HepG2 (cell line): ENCODE results near the gene TBC1D2B. TPM values are rescaled to one million over a fixed set of nuclear protein-coding genes. Genes with fewer than 3 reads are reported as not detected.

ENCODE experiments used
- ASH2L ChIP-seq: fragments of 300-600, 200-600 bp; sonication (generic); IDR thresholded peaks from 2 replicates; pipeline ENCODE4 v1.7.0; 2017; ENCODE audit warnings: low read depth, mild to moderate bottlenecking, moderate library complexity, mixed read lengths, low read length; ENCODE audit not compliant: insufficient read length
- KAT2B ChIP-seq: fragments of 150-350 bp; IDR thresholded peaks from 2 replicates; pipeline ENCODE4 v1.6.1; 2014; ENCODE audit warnings: low read depth, low read length, borderline replicate concordance
- ZFP36L2 ChIP-seq: sonication (generic); formaldehyde crosslinking; IDR thresholded peaks from 2 replicates; pipeline ENCODE4 v1.4.0; 2020; ENCODE audit warnings: missing genetic modification reagents
- ZNF34 ChIP-seq: sonication (generic); formaldehyde crosslinking; IDR thresholded peaks from 2 replicates; pipeline ENCODE4 v1.4.0; 2020; ENCODE audit warnings: mild to moderate bottlenecking, missing genetic modification reagents, borderline replicate concordance
- ZNF446 ChIP-seq: sonication (generic); formaldehyde crosslinking; IDR thresholded peaks from 2 replicates; pipeline ENCODE4 v1.5.0; 2020; ENCODE audit warnings: mild to moderate bottlenecking, missing genetic modification reagents
- ZNF564 ChIP-seq: sonication (generic); formaldehyde crosslinking; IDR thresholded peaks from 2 replicates; pipeline ENCODE4 v1.8.1; 2023; ENCODE audit warnings: mild to moderate bottlenecking, missing genetic modification reagents
- ZNF569 ChIP-seq: sonication (generic); formaldehyde crosslinking; IDR thresholded peaks from 2 replicates; pipeline ENCODE4 v1.5.0; 2020; ENCODE audit warnings: mild to moderate bottlenecking, missing genetic modification reagents, moderate library complexity, borderline replicate concordance
- ZNF775 ChIP-seq: sonication (generic); formaldehyde crosslinking; IDR thresholded peaks from 2 replicates; pipeline ENCODE4 v1.4.0; 2020; ENCODE audit warnings: missing genetic modification reagents, mild to moderate bottlenecking, moderate library complexity, borderline replicate concordance
- polyA plus RNA-seq, 8 experiments: library from polyadenylated mRNA; depleted of rRNA in 3 of 8; stranded (reverse) in 7 of 8; unstranded in 1 of 8; fragments of >200 nt; fragmentation: Illumina TruSeq in 4 of 8; extraction: Trizol in 4 of 8; gene quantifications; 2 replicates each; pipeline versions ENCODE4 v1.2.1 to v1.2.3, GENCODE V29; 2011 to 2016; ENCODE audit warnings: low read depth in 4 of 8, missing spikeins in 1 of 8, mixed read lengths in 1 of 8; ENCODE audit not compliant: insufficient read depth in 1 of 8
- total RNA-seq, 5 experiments: library from RNA; depleted of rRNA; stranded (reverse); fragments of >200 nt; fragmentation: Illumina TruSeq; extraction: Trizol; gene quantifications; 2 replicates each; pipeline ENCODE4 v1.2.3, GENCODE V29; 2016; ENCODE audit warnings: low read depth in 1 of 5
- TF ChIP-seq, protein P1 (sequence below): sonication (generic); formaldehyde crosslinking; IDR thresholded peaks from 2 replicates; pipeline ENCODE4 v1.5.1; 2020; ENCODE audit warnings: mild to moderate bottlenecking, missing genetic modification reagents
- TF ChIP-seq, protein P2 (sequence below): sonication (generic); formaldehyde crosslinking; IDR thresholded peaks from 2 replicates; pipeline ENCODE4 v1.4.0; 2020; ENCODE audit warnings: missing genetic modification reagents
- TF ChIP-seq, protein P3 (sequence below): sonication (generic); formaldehyde crosslinking; IDR thresholded peaks from 2 replicates; pipeline ENCODE4 v1.4.0; 2020; ENCODE audit warnings: mild to moderate bottlenecking, low read depth, missing genetic modification reagents
- TF ChIP-seq, protein P4 (sequence below): sonication (generic); formaldehyde crosslinking; IDR thresholded peaks from 2 replicates; pipeline ENCODE4 v1.8.0; 2022; ENCODE audit warnings: missing genetic modification reagents, mild to moderate bottlenecking, moderate library complexity, borderline replicate concordance
- TF ChIP-seq, protein P5 (sequence below): sonication (generic); formaldehyde crosslinking; IDR thresholded peaks from 2 replicates; pipeline ENCODE4 v1.4.0; 2020; ENCODE audit warnings: missing genetic modification reagents

TBC1D2B gene
- total and polyA plus RNA-seq, 2 of the 13 experiments (the other 11 are each of a cell fraction or from before 2014, with no cell fraction given) = 10.1 to 14.4 TPM

DNA sequence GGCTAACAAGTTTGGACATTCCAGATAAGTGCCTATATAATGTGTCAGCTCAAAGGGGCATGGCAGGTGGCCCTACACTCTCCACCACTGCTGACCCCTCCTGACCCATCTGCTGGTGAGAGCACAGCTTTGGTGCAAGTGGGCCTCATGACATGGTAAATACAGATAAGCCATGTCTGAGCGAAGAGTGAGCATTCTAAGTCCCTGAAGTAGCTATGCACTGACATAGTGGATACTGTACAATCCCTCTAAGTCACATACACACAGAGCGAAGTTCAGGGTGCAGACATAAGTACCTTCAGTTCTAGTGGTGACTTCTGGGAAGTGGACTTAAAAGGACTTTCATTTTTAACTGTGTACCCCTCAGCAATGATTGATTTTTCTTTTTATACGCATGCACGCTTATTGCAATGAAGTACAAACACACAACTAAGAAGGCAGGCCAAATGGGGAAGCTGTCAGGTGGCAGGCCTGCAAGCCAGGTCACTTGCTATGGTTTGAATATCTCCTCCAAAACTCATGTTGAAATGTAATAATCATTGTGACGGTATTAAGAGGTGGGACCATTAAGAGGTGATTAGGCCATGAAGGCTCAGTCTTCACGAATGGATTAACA is 41.5 kb downstream of the TBC1D2B start (continued):
- TF ChIP-seq, protein P1, sequence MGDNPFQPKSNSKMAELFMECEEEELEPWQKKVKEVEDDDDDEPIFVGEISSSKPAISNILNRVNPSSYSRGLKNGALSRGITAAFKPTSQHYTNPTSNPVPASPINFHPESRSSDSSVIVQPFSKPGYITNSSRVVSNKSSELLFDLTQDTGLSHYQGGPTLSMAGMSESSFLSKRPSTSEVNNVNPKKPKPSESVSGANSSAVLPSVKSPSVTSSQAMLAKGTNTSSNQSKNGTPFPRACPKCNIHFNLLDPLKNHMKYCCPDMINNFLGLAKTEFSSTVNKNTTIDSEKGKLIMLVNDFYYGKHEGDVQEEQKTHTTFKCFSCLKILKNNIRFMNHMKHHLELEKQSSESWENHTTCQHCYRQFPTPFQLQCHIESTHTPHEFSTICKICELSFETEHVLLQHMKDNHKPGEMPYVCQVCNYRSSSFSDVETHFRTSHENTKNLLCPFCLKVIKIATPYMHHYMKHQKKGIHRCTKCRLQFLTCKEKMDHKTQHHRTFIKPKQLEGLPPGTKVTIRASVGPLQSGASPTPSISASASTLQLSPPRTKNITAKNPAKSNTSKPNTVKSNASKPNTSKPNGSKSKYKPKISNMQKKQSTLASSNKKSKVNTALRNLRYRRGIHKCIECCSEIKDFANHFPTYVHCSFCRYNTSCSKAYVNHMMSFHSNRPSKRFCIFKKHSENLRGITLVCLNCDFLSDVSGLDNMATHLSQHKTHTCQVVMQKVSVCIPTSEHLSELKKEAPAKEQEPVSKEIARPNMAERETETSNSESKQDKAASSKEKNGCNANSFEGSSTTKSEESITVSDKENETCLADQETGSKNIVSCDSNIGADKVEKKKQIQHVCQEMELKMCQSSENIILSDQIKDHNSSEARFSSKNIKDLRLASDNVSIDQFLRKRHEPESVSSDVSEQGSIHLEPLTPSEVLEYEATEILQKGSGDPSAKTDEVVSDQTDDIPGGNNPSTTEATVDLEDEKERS (CRISPR knock-in tag) = peak; percentile 74; the same call in 1 of the 2 replicates
- TF ChIP-seq ZNF34 (CRISPR knock-in tag) = no peak
- TF ChIP-seq, protein P2, sequence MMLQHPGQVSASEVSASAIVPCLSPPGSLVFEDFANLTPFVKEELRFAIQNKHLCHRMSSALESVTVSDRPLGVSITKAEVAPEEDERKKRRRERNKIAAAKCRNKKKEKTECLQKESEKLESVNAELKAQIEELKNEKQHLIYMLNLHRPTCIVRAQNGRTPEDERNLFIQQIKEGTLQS (CRISPR knock-in tag) = no peak
- no peak for TF ChIP-seq ZFP36L2 (CRISPR knock-in tag)
- no peak for TF ChIP-seq ZNF569
- TF ChIP-seq, protein P3, sequence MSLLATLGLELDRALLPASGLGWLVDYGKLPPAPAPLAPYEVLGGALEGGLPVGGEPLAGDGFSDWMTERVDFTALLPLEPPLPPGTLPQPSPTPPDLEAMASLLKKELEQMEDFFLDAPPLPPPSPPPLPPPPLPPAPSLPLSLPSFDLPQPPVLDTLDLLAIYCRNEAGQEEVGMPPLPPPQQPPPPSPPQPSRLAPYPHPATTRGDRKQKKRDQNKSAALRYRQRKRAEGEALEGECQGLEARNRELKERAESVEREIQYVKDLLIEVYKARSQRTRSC (CRISPR knock-in tag) = no peak
- no peak for TF ChIP-seq ZNF446 (CRISPR knock-in tag)
- TF ChIP-seq, protein P4, sequence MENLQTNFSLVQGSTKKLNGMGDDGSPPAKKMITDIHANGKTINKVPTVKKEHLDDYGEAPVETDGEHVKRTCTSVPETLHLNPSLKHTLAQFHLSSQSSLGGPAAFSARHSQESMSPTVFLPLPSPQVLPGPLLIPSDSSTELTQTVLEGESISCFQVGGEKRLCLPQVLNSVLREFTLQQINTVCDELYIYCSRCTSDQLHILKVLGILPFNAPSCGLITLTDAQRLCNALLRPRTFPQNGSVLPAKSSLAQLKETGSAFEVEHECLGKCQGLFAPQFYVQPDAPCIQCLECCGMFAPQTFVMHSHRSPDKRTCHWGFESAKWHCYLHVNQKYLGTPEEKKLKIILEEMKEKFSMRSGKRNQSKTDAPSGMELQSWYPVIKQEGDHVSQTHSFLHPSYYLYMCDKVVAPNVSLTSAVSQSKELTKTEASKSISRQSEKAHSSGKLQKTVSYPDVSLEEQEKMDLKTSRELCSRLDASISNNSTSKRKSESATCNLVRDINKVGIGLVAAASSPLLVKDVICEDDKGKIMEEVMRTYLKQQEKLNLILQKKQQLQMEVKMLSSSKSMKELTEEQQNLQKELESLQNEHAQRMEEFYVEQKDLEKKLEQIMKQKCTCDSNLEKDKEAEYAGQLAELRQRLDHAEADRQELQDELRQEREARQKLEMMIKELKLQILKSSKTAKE (CRISPR knock-in tag) = peak; percentile 51; the same call in 1 of the 2 replicates
- peak; percentile 42; the same call in 1 of the 2 replicates for TF ChIP-seq ZNF564 (CRISPR knock-in tag)
- TF ChIP-seq, protein P5, sequence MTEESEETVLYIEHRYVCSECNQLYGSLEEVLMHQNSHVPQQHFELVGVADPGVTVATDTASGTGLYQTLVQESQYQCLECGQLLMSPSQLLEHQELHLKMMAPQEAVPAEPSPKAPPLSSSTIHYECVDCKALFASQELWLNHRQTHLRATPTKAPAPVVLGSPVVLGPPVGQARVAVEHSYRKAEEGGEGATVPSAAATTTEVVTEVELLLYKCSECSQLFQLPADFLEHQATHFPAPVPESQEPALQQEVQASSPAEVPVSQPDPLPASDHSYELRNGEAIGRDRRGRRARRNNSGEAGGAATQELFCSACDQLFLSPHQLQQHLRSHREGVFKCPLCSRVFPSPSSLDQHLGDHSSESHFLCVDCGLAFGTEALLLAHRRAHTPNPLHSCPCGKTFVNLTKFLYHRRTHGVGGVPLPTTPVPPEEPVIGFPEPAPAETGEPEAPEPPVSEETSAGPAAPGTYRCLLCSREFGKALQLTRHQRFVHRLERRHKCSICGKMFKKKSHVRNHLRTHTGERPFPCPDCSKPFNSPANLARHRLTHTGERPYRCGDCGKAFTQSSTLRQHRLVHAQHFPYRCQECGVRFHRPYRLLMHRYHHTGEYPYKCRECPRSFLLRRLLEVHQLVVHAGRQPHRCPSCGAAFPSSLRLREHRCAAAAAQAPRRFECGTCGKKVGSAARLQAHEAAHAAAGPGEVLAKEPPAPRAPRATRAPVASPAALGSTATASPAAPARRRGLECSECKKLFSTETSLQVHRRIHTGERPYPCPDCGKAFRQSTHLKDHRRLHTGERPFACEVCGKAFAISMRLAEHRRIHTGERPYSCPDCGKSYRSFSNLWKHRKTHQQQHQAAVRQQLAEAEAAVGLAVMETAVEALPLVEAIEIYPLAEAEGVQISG = no peak
- TF ChIP-seq KAT2B = no peak
- no peak for TF ChIP-seq ZNF775 (CRISPR knock-in tag)
- no peak for TF ChIP-seq ASH2L
